Nephron (organoid): ENCODE results near the gene ACADVL.
"Not testable (repeated sequence)": the region's sequence is repeated elsewhere in the genome, so short reads cannot be mapped to it uniquely, and the experiment has no call there.

Experiments used
- H3K27ac Mint-ChIP-seq, 3 experiments: 2 replicates each; pipeline ENCODE4 v1.8.0; 2020; ENCODE audit warnings: mixed read lengths in 3 of 3, mild to moderate bottlenecking in 2 of 3, moderate library complexity in 1 of 3
- H3K27me3 Mint-ChIP-seq: 2 replicates; pipeline ENCODE4 v1.8.0; 2021; ENCODE audit warnings: low read depth, mild to moderate bottlenecking, moderate library complexity, mixed read lengths
- H3K36me3 Mint-ChIP-seq: 2 replicates; pipeline ENCODE4 v1.8.0; 2020; ENCODE audit warnings: low read depth, mixed read lengths
- H3K4me1 Mint-ChIP-seq: 2 replicates; pipeline ENCODE4 v1.8.0; 2020; ENCODE audit warnings: mixed read lengths
- H3K4me3 Mint-ChIP-seq, 3 experiments: 2 replicates each; pipeline ENCODE4 v1.8.0; 2020; ENCODE audit warnings: mild to moderate bottlenecking in 3 of 3, mixed read lengths in 3 of 3, moderate library complexity in 2 of 3
- H3K9me3 Mint-ChIP-seq: 2 replicates; pipeline ENCODE4 v1.8.0; 2020; ENCODE audit warnings: mixed read lengths
- TF ChIP-seq, protein P1 (sequence below), 3 experiments: fragments of 200-600 bp; sonication (generic); IDR thresholded peaks; one replicate each; pipeline ENCODE4 v1.5.0; 2021; ENCODE audit warnings: antibody characterized with exemption in 3 of 3; ENCODE audit not compliant: unreplicated experiment in 3 of 3

The ACADVL gene

GRCh38 chr17:7241090-7241733 lies 21.5 kb downstream of the ACADVL start:
- H3K27me3 Mint-ChIP-seq, result no peaks in the 10 kb centered on the region
- peaks cover 54% of the 10 kb centered on the region for H3K36me3 Mint-ChIP-seq
- H3K9me3 Mint-ChIP-seq, result no peaks in the 10 kb centered on the region
- peaks cover 46% of the 10 kb centered on the region for H3K4me1 Mint-ChIP-seq
- peak overlapping the region; percentile 99 for H3K27ac Mint-ChIP-seq
- peak overlapping the region; percentile 96 to 100 (median 96) for H3K4me3 Mint-ChIP-seq
- TF ChIP-seq, protein P1, sequence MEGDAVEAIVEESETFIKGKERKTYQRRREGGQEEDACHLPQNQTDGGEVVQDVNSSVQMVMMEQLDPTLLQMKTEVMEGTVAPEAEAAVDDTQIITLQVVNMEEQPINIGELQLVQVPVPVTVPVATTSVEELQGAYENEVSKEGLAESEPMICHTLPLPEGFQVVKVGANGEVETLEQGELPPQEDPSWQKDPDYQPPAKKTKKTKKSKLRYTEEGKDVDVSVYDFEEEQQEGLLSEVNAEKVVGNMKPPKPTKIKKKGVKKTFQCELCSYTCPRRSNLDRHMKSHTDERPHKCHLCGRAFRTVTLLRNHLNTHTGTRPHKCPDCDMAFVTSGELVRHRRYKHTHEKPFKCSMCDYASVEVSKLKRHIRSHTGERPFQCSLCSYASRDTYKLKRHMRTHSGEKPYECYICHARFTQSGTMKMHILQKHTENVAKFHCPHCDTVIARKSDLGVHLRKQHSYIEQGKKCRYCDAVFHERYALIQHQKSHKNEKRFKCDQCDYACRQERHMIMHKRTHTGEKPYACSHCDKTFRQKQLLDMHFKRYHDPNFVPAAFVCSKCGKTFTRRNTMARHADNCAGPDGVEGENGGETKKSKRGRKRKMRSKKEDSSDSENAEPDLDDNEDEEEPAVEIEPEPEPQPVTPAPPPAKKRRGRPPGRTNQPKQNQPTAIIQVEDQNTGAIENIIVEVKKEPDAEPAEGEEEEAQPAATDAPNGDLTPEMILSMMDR (IDR thresholded peaks at IDR 0.05; ENCODE audit: unreplicated experiment in 3 of 3), result no peak

GRCh38 chr17:7241783-7242716 lies 22.3 kb downstream of the ACADVL start, which contains the start of gene GABARAP:
TSS of gene GABARAP (minus strand) at chr17:7242449. CDS start at chr17:7242330, 119 bp downstream.
- TF ChIP-seq, protein P1 (IDR thresholded peaks at IDR 0.05; ENCODE audit: unreplicated experiment in 3 of 3), result no peak
- Mint-ChIP-seq H3K4me3 (peak within 1 kb of the TSS; percentile 96 to 100 (median 96)), H3K27ac (peak within 1 kb of the TSS; percentile 99)

GRCh38 chr17:7242717-7243452 lies 23.1 kb downstream of the ACADVL start:
- no peaks in the 10 kb centered on the region for H3K9me3 Mint-ChIP-seq
- TF ChIP-seq, protein P1 (IDR thresholded peaks at IDR 0.05; ENCODE audit: unreplicated experiment in 3 of 3), result no peak
- peak overlapping the region; percentile 99 for H3K27ac Mint-ChIP-seq
- peak overlapping the region; percentile 96 to 100 (median 96) for H3K4me3 Mint-ChIP-seq
- H3K36me3 Mint-ChIP-seq, result peaks cover 55% of the 10 kb centered on the region
- no peaks in the 10 kb centered on the region for H3K27me3 Mint-ChIP-seq
- H3K4me1 Mint-ChIP-seq, result peaks cover 37% of the 10 kb centered on the region

More at GRCh38 chr17:7241783-7242716, 22.3 kb downstream of the ACADVL start, which contains the start of gene GABARAP:
- Mint-ChIP-seq H3K9me3 (no peaks in the 10 kb centered on the region), H3K27me3 (no peaks in the 10 kb centered on the region), H3K36me3 (peaks cover 57% of the 10 kb centered on the region), H3K4me1 (peaks cover 41% of the 10 kb centered on the region)

- TF ChIP-seq, protein P1 (IDR thresholded peaks at IDR 0.05; ENCODE audit: unreplicated experiment in 3 of 3), result no peak
- Mint-ChIP-seq H3K27me3 (no peaks in the 10 kb centered on the region), H3K4me1 (peaks cover 38% of the 10 kb centered on the region), H3K27ac (peak overlapping the region; percentile 99), H3K9me3 (no peaks in the 10 kb centered on the region), H3K4me3 (peak overlapping the region; percentile 96 to 100 (median 96)), H3K36me3 (peaks cover 55% of the 10 kb centered on the region)
These were observed 23.7 kb downstream of the ACADVL start for GRCh38 chr17:7243453-7243729.

DNA sequence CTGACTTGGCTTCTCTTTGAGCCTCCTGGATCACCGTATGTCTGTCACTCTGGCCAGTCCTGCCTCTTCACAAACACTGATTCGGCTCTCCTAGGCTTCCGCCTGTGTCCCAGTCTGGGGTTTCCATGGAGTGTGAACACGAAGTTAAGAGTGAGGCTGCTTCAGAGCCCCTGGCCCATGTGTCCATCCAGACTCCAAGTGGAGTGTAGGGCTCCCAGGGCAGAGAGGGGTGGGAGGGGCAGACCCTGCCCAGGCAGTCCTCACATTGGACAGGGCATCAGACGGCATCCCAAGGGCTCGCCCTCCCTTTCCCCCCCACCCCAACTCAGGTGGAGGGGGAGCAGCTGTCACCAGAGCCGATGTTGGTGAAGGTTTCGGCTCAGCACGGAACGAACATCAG lies 24.1 kb downstream of the ACADVL start:
- H3K27ac Mint-ChIP-seq, result peak overlapping the region; percentile 99
- not testable (repeated sequence) for H3K27me3 Mint-ChIP-seq, H3K9me3 Mint-ChIP-seq
- peaks cover 59% of the 10 kb centered on the region for H3K36me3 Mint-ChIP-seq
- peak overlapping the region; percentile 96 to 100 (median 96) for H3K4me3 Mint-ChIP-seq
- peaks cover 42% of the 10 kb centered on the region for H3K4me1 Mint-ChIP-seq

GRCh38 chr17:7246779-7247178 lies 27.0 kb downstream of the ACADVL start:
- Mint-ChIP-seq H3K27me3 (no peaks in the 10 kb centered on the region), H3K27ac (peak overlapping the region in 2 of 3 experiments; percentile 12 to 64), H3K9me3 (no peaks in the 10 kb centered on the region), H3K4me3 (peak overlapping the region; percentile 6 to 65 (median 40)), H3K36me3 (peaks cover 39% of the 10 kb centered on the region), H3K4me1 (peaks cover 41% of the 10 kb centered on the region)
- TF ChIP-seq, protein P1 (IDR thresholded peaks at IDR 0.05; ENCODE audit: unreplicated experiment in 3 of 3), result no peak
